NCI-H524 treated with DMSO at 0.1 percent for 48 hours (cell line): ENCODE measurements around the gene DES.

Experiments used
- DNase-seq: peaks from one replicate; lab custom pipeline; 2025; lab: John Stamatoyannopoulos, UW

Gene DES

DNA sequence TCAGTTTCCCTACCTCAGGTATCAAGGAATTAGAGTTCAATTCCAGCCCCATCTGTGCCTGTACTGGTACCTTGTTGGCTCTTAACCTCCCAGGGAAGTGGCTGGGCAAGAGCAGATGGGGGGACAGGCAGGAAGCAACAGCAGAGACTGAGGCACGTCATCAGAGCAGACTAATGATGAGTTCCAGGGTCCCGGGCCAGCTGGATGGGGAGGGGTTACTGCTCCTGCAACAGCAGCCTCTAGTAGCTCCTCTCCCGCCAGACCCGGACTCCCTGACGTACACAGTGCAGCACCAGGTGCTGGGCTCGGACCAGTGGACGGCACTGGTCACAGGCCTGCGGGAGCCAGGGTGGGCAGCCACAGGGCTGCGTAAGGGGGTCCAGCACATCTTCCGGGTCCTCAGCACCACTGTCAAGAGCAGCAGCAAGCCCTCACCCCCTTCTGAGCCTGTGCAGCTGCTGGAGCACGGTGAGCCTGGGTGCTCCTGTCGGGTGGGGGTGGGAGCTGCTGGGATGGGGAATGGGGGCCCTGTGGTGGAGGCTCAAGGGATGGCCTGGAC, 54.5 kb downstream of the DES start:
- DNase-seq, result no peak

DNA sequence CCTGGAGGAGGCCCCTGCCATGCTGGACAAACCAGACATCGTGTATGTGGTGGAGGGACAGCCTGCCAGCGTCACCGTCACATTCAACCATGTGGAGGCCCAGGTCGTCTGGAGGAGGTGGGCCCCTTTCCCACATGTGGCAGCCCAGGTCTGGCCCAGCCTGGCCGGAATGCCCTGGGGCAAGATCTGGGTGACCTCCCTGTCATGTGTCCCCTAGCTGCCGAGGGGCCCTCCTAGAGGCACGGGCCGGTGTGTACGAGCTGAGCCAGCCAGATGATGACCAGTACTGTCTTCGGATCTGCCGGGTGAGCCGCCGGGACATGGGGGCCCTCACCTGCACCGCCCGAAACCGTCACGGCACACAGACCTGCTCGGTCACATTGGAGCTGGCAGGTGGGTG, 55.3 kb downstream of the DES start:
- no peak for DNase-seq

DNA sequence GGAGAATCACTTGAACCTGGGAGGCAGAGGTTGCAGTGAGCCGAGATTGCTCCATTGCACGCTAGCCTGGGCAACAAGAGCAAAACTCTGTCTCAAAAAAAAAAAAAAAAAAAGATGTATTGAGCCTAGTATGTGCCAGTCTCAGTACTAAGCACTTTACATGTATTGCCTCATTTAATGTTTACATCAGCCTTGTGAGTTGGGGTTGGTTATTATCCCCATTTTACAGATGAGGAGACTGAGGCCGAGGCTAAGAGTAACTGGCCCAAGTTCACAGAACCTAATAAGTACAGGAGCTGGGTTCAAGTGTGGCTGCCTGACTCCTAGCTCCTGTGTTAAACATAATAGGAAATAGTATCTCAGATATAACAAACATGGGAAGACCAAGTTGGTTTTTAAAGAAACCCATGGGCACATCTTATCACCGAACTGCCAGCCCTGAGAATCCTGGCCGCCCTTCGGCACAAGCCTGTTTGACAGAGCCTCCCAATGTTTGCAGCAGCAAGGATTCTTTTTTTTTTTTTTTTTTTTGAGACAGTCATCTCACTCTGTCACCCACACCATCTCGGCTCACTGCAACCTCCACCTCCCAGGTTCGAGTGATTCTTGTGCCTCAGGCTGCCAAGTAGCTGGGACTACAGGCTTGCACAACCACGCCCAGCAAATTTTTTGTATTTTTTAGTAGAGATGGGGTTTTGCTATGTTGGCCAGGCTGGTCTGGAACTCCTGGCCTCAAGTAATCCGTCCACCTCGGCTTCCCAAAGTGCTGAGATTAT, 56.3 kb downstream of the DES start:
- no peak for DNase-seq

DNA sequence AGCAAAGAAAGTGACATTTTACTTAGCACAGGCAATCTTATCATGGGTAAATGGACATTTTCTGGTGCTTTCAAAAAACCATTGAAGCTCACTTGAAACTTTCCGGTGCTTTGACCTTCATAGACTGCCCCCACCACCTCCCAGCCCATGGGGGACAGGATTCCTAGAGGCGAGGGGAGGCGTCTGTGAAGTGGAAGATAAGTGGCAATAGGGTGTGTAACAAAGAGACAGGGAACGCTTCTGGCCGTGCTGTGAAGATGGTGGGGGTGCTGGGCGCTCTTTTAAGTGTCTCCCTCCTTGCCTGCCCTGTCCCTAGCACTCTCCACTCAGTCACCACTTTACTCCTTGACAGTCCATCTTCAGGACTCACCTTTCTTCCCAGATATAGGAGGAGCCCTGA, 57.1 kb downstream of the DES start:
- no peak for DNase-seq

DNA sequence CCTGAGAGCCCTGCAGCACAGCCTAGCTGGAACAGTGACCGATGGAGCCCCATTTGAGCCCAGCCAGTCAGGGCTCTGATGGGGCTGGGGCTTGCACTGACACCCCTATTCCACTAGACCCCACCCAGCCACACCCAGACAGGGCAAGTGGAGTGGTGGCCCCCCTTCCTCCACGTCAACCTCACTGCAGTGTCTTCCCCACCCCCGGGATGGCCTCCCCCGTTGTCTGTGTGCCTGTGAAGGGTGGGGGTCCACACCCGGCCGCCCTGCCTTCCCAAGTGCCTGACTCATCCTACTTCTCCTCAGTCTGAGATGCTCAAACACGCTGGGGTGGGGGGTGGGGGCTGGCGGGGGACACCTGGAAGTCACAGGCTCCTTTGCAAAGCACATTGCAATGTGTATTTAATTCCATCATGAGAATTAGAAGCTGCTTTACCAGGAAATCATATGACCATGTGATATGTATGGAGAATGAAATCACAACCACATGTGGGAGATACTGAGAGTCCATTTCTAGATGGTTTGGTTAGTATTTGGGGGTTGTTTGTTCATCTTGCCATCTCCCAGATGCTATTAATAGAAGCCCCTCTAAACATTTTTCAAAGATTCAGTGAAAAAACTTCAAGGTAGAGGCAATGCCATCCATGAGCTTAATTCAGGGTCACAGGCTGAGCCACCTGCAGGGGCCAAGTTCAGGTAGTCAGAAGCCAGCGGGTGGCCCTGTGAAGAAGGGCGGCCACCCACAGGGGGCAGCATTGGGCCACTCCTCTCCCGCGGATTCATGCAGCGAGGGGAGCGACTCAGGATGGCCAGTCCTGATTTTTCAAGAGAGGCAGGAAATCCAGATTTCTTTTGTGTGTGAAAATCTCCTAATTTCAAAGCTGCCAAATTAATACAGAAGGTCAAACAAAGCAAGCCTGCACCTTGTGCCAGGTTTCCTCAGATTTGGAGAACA, 57.8 kb downstream of the DES start:
- DNase-seq, result no peak
